SK-N-SH (cell line): ENCODE results near the gene NKAIN1. TPM values are rescaled to one million over a fixed set of nuclear protein-coding genes. Genes with fewer than 3 reads are reported as not detected.

ENCODE experiments used
- CTCF ChIA-PET: fragments of 300-600, 350-600 bp; formaldehyde crosslinking; extraction: SDS; loops from one replicate; lab custom pipeline; 2021; lab: Yijun Ruan, JAX
- POLR2A ChIA-PET: fragments of 350-600 bp; sonication (Branson Sonifier 250); formaldehyde crosslinking; extraction: SDS; loops from one replicate; lab custom pipeline; 2020; ENCODE audit warnings: antibody characterized with exemption, inconsistent platforms; lab: Yijun Ruan, JAX
- DNase-seq: peaks from one replicate; pipeline ENCODE4 v3.0.0; 2012
- H2AFZ ChIP-seq: fragments of 200-600 bp; sonication (generic); 2 replicates; pipeline ENCODE4 v1.8.1; 2016; ENCODE audit warnings: antibody characterized with exemption, mild to moderate bottlenecking, low read depth
- H3F3A ChIP-seq: fragments of 200-600 bp; sonication (generic); replicated peaks from 2 replicates; pipeline ENCODE3; 2016; ENCODE audit warnings: antibody characterized with exemption, mild to moderate bottlenecking; ENCODE audit not compliant: insufficient read depth
- H3K27ac ChIP-seq, 2 experiments: fragments of 200-500 bp in 1 of 2; fragments of 200-600 bp in 1 of 2; sonication (Bioruptor generic) in 1 of 2; sonication (generic), shearing (Covaris generic) in 1 of 2; 2 replicates each; pipeline versions ENCODE4 v1.5.1 to v1.6.1; 2014 to 2016; ENCODE audit warnings: low read depth in 2 of 2, inconsistent platforms in 1 of 2, low read length in 1 of 2, mild to moderate bottlenecking in 1 of 2, mixed read lengths in 1 of 2
- H3K27me3 ChIP-seq: fragments of 200-600 bp; sonication (generic), shearing (Covaris generic); 2 replicates; pipeline ENCODE4 v1.6.1; 2016; ENCODE audit warnings: mixed run types; ENCODE audit not compliant: insufficient read depth
- H3K36me3 ChIP-seq, 2 experiments: fragments of 200-500 bp in 1 of 2; fragments of 200-600 bp in 1 of 2; sonication (Bioruptor generic) in 1 of 2; sonication (generic) in 1 of 2; replicated peaks in 1 of 2; 2 replicates each; pipeline versions ENCODE3 to v1.5.1; 2014 to 2016; ENCODE audit warnings: low read length in 1 of 2, mild to moderate bottlenecking in 1 of 2; ENCODE audit not compliant: insufficient read depth in 2 of 2, control insufficient read depth in 1 of 2
- H3K4me1 ChIP-seq, 2 experiments: fragments of 200-500 bp in 1 of 2; fragments of 200-600 bp in 1 of 2; sonication (Bioruptor generic) in 1 of 2; sonication (generic), shearing (Covaris generic) in 1 of 2; 2 replicates each; pipeline versions ENCODE4 v1.5.1 to v1.6.1; 2014 to 2016; ENCODE audit warnings: low read depth in 1 of 2, low read length in 1 of 2, mixed run types in 1 of 2; ENCODE audit not compliant: insufficient read depth in 2 of 2, control insufficient read depth in 1 of 2
- H3K4me2 ChIP-seq: fragments of 200-600 bp; sonication (generic), shearing (Covaris generic); 2 replicates; pipeline ENCODE4 v1.6.1; 2017; ENCODE audit warnings: mixed run types
- H3K4me3 ChIP-seq, 2 experiments: fragments of 200-500 bp in 1 of 2; fragments of 200-600 bp in 1 of 2; sonication (Bioruptor generic) in 1 of 2; sonication (generic), shearing (Covaris generic) in 1 of 2; 2 replicates each; pipeline versions ENCODE4 v1.5.1 to v1.8.1; 2014 to 2016; ENCODE audit warnings: low read depth in 2 of 2, inconsistent platforms in 1 of 2, low read length in 1 of 2, mild to moderate bottlenecking in 1 of 2, mixed read lengths in 1 of 2, moderate library complexity in 1 of 2
- H3K79me2 ChIP-seq: fragments of 200-600 bp; sonication (generic); 2 replicates; pipeline ENCODE4 v1.8.1; 2017; ENCODE audit warnings: mild to moderate bottlenecking; ENCODE audit not compliant: insufficient read depth
- H3K9ac ChIP-seq: fragments of 200-600 bp; sonication (generic); 2 replicates; pipeline ENCODE4 v1.6.1; 2017; ENCODE audit warnings: mixed run types
- H3K9me2 ChIP-seq: fragments of 200-600 bp; sonication (generic); 2 replicates; pipeline ENCODE4 v1.6.1; 2017; ENCODE audit warnings: mixed run types
- H3K9me3 ChIP-seq: fragments of 200-600 bp; sonication (generic); 2 replicates; pipeline ENCODE4 v1.6.1; 2017; ENCODE audit warnings: mixed run types, mild to moderate bottlenecking, moderate library complexity
- H4K20me1 ChIP-seq: fragments of 200-600 bp; sonication (generic); 2 replicates; pipeline ENCODE4 v1.6.1; 2017; ENCODE audit warnings: mild to moderate bottlenecking, mixed run types; ENCODE audit not compliant: insufficient read depth
- FOXJ3 ChIP-seq: sonication (generic); formaldehyde crosslinking; IDR thresholded peaks from 2 replicates; pipeline ENCODE4 v1.5.1; 2020; ENCODE audit warnings: mild to moderate bottlenecking, missing genetic modification reagents
- GABPA ChIP-seq: IDR thresholded peaks from 2 replicates; pipeline ENCODE4 v1.4.0; 2012; ENCODE audit warnings: low read depth, mild to moderate bottlenecking
- MAX ChIP-seq: IDR thresholded peaks from 2 replicates; pipeline ENCODE4 v1.4.0; 2012; ENCODE audit warnings: low read depth
- NFIC ChIP-seq: IDR thresholded peaks from 2 replicates; pipeline ENCODE4 v1.4.0; 2012; ENCODE audit warnings: borderline replicate concordance
- REST ChIP-seq: IDR thresholded peaks from 2 replicates; pipeline ENCODE4 v1.6.1; 2012; ENCODE audit warnings: mild to moderate bottlenecking, low read depth, low read length, moderate library complexity
- RFX5 ChIP-seq: IDR thresholded peaks from 2 replicates; pipeline ENCODE4 v1.6.1; 2012; ENCODE audit warnings: mild to moderate bottlenecking, improper control_type of control experiment, low read length
- YY1 ChIP-seq: IDR thresholded peaks from 2 replicates; pipeline ENCODE4 v1.4.0; 2012; ENCODE audit warnings: low read depth, mild to moderate bottlenecking
- ZBTB33 ChIP-seq: IDR thresholded peaks from 2 replicates; pipeline ENCODE4 v1.4.0; 2012; ENCODE audit warnings: low read depth, borderline replicate concordance
- WGBS: methylation state at CpG from one replicate; pipeline ENCODE4 v1.1.6; 2017; ENCODE audit warnings: low lambda C conversion rate; 5-methylcytosine and 5-hydroxymethylcytosine counted together
- polyA plus RNA-seq, 3 experiments: library from polyadenylated mRNA; depleted of rRNA; stranded (reverse); fragments of >200 nt; gene quantifications; 2 replicates each; pipeline ENCODE4 v1.2.3, GENCODE V29; 2012

The NKAIN1 gene
- polyA plus RNA-seq, 1 of the 3 experiments (the other 2 are of a cell fraction), result 0.54 TPM

GRCh38 chr1:31144442-31144841, 95.2 kb downstream of the NKAIN1 start:
- POLR2A ChIA-PET, result no interaction called here
- Histone ChIP-seq H3K9me2 (no peaks in the 10 kb centered on the region), H2AFZ (no peak overlapping the region), H3K27me3 (no peaks in the 10 kb centered on the region), H4K20me1 (no peaks in the 10 kb centered on the region), H3K9ac (no peak overlapping the region), H3K4me2 (no peak overlapping the region), H3K79me2 (no peaks in the 10 kb centered on the region), H3K36me3 (no peaks in the 10 kb centered on the region), H3K4me3 (no peak overlapping the region), H3K27ac (no peak overlapping the region), H3K4me1 (no peaks in the 10 kb centered on the region), H3K9me3 (no peaks in the 10 kb centered on the region), H3F3A (peaks cover 4% of the 10 kb centered on the region)
- 89% methylated on average over 8 of the region's 8 CpGs for WGBS
- no peak for DNase-seq
- TF ChIP-seq REST (no peak), GABPA (no peak)
- CTCF ChIA-PET, result no interaction called here

- H3K9me3 ChIP-seq, result no peaks in the 10 kb centered on the region
Observed at GRCh38 chr1:31143455-31143854, 96.2 kb downstream of the NKAIN1 start.

More at GRCh38 chr1:31143455-31143854, 96.2 kb downstream of the NKAIN1 start:
- 88% methylated on average over 4 of the region's 4 CpGs for WGBS
- ChIA-PET POLR2A (no interaction called here), CTCF (no interaction called here)
- H3K27me3 ChIP-seq, result no peaks in the 10 kb centered on the region
- DNase-seq, result no peak
- no peak overlapping the region for H3K9ac ChIP-seq
- no peak overlapping the region for H3K4me3 ChIP-seq
- no peak overlapping the region for H3K27ac ChIP-seq
- H3K36me3 ChIP-seq, result no peaks in the 10 kb centered on the region
- TF ChIP-seq RFX5 (no peak), YY1 (no peak), ZBTB33 (no peak), NFIC (no peak), FOXJ3 (CRISPR knock-in tag) (no peak), MAX (no peak)
- no peaks in the 10 kb centered on the region for H4K20me1 ChIP-seq
- no peaks in the 10 kb centered on the region for H3K79me2 ChIP-seq
- H3K4me2 ChIP-seq, result no peak overlapping the region
- H3K4me1 ChIP-seq, result no peaks in the 10 kb centered on the region
- peaks cover 4% of the 10 kb centered on the region for H3F3A ChIP-seq
- no peak overlapping the region for H2AFZ ChIP-seq
- H3K9me2 ChIP-seq, result no peaks in the 10 kb centered on the region
